ENCODE measurements around the gene LPP.

Gene LPP

GRCh38 chr3:188135271-188135670, 18.7 kb upstream of the LPP start:
- no peak for FAIRE-seq

- FAIRE-seq: no peak
These were observed 16.9 kb upstream of the LPP start for GRCh38 chr3:188137051-188137450.

GRCh38 chr3:188139466-188139865, 14.5 kb upstream of the LPP start:
- FAIRE-seq: no peak

- no peak for FAIRE-seq
These were observed 7.7 kb upstream of the LPP start for GRCh38 chr3:188146219-188146618.

DNA sequence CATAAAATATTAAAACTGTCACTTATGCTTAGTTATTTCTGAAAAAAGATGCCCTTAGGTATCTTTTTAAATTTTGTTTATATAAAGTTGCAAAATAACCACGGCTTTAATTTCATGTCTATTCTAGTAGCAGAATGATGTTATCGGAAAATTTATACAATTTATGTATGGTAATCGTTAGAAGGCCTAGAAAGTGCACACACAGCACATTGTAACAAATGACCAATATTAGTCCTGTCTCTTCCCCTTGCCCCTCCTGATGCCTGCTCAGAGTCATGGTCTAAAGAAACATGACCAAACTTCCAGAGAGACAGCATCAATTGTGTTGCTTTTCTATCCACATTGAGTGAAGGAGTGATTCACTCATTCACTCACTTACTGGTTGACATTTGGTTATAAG, 6.2 kb upstream of the LPP start:
- no peak for FAIRE-seq

- FAIRE-seq: no peak
These were observed 5.6 kb upstream of the LPP start for GRCh38 chr3:188148318-188148717.

GRCh38 chr3:188149587-188149986, 4.4 kb upstream of the LPP start:
- no peak for FAIRE-seq

- FAIRE-seq: no peak
These were observed 3.0 kb upstream of the LPP start for GRCh38 chr3:188150982-188151381.

GRCh38 chr3:188151438-188151837, 2.5 kb upstream of the LPP start:
- no peak for FAIRE-seq

- no peak for FAIRE-seq
These were observed 1.1 kb upstream of the LPP start for GRCh38 chr3:188152660-188153436.

DNA sequence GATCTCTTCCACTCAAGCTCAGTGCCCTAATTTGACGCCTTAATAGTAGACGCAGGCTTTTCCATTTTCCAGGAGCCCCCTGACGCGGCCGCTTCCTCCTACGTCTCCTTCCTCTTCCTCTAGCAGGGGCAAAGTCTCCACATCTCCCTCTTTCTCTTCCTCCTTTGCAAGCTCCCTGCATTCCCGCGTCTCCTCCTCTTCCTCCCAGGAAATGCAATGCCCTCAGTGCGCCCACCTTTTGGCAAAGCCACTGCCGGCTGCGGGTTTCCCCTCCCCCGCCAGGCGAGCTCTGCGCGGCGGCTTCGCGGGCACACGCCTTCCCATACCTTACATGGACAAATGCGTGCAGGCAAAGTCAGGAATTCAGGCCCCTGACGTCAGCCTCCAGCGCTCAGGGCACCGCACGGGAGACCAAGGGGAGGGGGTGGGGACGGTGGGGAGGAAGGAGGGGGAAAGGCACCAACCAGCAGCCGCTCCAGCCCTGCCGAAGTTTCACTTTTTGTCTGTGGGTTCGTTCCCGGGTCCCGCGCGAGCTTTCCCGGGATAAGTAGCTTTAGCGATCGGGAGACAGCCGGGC, 432 bp upstream of the LPP start:
- FAIRE-seq: no peak

GRCh38 chr3:188154809-188155574, 1.0 kb downstream of the LPP start:
- no peak for FAIRE-seq

- no peak for FAIRE-seq
These were observed 2.1 kb downstream of the LPP start for GRCh38 chr3:188156056-188156455.

- no peak for FAIRE-seq
These were observed 3.5 kb downstream of the LPP start for GRCh38 chr3:188157407-188157806.

DNA sequence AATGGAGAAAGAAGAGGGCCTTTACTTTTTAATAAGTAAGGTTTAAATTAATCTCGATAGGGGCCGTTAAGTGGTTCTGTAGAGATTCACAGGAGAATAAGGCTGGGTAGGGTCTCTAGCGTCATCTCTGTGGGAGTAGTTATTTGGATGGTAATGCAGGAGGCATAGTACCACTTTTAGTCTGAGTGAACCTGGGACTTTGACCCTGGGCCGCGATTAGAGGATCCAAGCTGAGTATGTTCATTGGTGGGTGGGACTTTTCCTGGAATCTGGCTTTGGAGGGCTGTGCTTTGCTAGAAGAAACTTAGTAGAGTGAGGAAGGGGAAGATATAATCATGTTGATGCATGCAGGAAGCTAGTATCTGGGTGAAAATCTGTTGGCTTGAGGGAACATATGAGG, 4.0 kb downstream of the LPP start:
- FAIRE-seq: no peak

GRCh38 chr3:188158731-188159310, 4.9 kb downstream of the LPP start:
- no peak for FAIRE-seq

DNA sequence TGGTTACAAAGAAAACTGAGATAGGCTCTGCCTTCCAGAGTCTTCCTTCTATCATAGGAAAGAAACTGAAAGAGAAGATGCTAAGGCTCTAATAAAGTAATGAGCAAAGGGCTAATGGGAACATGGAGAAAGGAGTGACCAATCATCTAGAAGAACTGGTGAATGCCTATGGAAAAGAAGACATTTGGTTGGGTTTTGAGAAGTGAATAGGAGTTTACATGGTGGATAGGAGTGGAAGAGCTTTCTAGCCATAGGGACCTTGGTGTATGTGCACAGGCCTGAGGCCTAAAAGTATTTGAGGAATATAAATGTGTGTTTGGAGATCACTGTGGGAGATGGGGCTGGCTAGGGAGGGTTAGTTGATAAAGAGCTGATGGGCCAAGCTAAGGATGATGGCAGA, 6.8 kb downstream of the LPP start:
- FAIRE-seq: no peak

GRCh38 chr3:188164248-188164687, 10.3 kb downstream of the LPP start:
- FAIRE-seq: no peak

DNA sequence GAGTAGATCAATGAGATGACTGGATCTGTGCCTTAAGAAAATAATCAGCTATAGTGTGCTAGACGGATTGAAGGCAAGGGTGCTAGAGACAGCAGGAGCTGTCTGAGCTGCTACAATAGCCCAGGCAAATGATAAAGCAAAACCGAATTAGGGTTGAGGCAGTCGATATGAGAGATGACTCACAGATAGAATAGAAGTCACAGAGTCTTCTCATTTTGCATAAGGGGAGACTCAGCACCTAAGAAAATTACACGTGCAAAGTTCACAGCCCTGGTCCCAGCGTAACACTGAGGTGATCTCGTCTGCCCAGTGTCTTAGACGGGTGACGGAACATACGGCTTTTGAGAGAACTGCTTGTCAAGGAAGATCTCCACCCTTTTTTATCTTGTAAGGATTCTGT, 11.6 kb downstream of the LPP start:
- no peak for FAIRE-seq

DNA sequence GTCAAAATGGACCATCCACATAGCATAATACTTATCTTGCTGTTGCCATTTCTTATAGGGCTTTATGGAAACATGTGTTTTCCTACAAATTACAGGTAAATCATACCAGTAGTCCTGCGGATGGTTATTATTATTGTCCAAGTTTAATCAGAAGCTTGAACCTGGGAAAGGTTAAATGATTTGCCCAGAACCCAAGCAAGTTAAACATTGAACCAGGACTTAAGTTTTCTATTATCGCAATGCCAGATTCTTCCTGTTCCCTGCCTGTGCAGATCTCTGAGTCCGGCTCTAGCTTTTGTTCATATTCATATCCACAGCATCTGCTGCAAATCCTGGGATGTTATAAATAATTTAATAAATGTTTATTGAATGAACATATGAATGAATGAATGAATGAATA, 12.5 kb downstream of the LPP start:
- no peak for FAIRE-seq

DNA sequence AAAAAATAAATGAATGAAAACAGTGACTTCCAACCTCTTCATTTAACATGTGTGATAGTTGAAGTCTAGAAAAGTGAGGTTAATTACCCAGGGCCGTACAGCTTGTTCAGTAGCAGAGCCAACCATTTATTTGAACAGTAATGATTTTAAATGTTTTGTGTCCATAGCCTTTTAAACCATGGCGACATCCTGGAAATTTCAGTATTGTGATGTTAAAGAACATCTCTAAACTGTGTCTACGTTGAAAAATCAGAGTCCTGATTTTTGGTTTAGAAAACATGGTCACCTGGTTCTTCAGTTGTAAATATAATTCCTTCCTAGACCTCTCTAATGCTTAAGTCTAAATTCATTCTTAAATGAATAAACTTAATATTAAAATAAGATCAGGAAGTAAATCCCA, 14.2 kb downstream of the LPP start:
- no peak for FAIRE-seq

DNA sequence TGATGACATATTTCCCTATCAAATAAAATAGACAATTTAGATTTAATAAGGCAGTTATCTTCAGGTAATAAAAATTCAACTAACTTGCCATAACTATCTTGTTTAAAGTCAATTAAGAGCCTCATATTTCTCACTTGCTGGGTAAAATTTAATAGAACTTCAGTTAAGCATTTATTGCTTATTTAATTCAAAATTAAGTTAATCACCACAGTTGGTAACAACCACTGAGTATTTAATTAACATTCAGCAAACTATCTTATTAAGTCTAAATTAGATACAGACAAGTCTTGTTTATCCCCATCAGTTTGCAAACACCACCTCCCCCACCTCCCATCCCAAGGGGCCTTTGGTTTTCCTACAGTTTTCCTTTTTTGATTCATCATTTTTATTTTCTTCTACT, 14.7 kb downstream of the LPP start:
- no peak for FAIRE-seq

DNA sequence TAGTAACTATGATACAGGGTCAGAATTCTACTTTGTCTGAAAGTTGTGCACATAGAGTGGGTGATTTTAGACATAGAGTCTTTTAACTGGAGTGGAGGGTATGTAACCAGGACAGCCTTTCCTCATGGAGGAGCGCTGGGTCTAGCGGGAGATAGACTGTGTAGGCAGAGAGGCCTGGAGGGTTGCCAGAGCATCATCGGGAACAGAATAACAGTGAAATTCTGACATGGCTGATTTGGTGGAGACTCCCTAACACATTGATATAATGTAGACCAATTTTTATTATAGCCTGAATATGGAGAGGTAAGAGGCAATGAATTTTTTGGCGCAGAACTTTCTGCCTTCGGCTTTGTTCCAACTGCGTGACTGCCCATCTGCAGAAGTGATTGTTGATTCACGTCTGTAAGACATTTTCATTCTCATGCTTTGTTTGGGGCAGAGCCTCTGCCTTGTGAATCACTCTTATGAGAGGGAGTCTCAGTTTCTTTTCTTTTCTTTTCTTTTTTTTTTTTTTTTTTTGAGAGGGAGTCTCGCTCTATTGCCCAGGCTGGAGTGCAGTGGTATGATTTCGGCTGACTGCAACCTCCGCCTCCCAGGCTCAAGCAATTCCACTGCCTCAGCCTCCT, 16.0 kb downstream of the LPP start:
- FAIRE-seq: no peak
